ENCODE results near the gene ATP13A1. TPM values are rescaled to one million over a fixed set of nuclear protein-coding genes. Genes with fewer than 3 reads are reported as not detected.
"Not testable (repeated sequence)": the region's sequence is repeated elsewhere in the genome, so short reads cannot be mapped to it uniquely, and the experiment has no call there.

The ATP13A1 gene
- polyA plus RNA-seq, 3 donors, result 16.9 to 106 (median 21.9) TPM

DNA sequence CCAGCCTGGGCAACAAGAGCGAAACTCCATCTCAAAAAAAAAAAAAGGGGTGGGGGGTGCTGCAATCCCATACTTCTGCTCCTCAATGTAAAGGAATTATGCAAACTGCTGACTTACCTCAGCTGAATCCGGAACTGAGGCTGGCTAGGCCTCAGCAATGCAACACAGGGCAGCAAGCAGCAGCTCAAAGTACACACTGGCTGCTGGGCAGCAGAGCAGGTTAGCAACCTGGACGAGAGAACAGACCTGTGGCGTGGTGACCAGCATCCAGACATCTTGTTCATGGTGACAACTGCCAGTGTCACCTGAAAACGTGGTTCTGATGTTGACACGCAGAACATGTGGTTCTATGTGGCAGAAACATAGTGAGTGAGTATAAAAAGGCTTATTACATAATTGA is 41.4 kb upstream of the ATP13A1 start:
- Mint-ChIP-seq H3K4me1 (no peaks in the 10 kb centered on the region), H3K27ac (no peak overlapping the region), H3K27me3 (ENCODE audit: low read depth in 3 of 3) (no peaks in the 10 kb centered on the region), H3K9me3 (peaks cover 47 to 100% (median 96%) of the 10 kb centered on the region in 7 donors), H3K4me3 (no peak overlapping the region), H3K36me3 (peaks cover 1 to 19% of the 10 kb centered on the region in 2 donors)
- Histone ChIP-seq H3K36me3 (replicated peaks in 1 of 2; ENCODE audit: control insufficient read depth in 1 of 2, insufficient read depth in 2 of 2, low read length in 2 of 2) (peaks cover 0 to 16% of the 10 kb centered on the region in 2 donors), H3K9me3 (replicated peaks in 1 of 2; ENCODE audit: control insufficient read depth in 1 of 2, insufficient read depth in 1 of 2, low read length in 2 of 2) (peaks cover 92 to 100% of the 10 kb centered on the region in 2 donors), H3K79me2 (ENCODE audit: insufficient read depth, low read length) (no peaks in the 10 kb centered on the region), H3K4me2 (replicated peaks; ENCODE audit: extremely low read depth, low read length, poor library complexity, severe bottlenecking) (no peak overlapping the region), H3K9ac (ENCODE audit: insufficient read depth, low read length, poor library complexity, severe bottlenecking) (no peak overlapping the region), H3K27me3 (ENCODE audit: control insufficient read depth in 2 of 2, insufficient read depth in 2 of 2, low read length in 2 of 2) (no peaks in the 10 kb centered on the region), H2AFZ (ENCODE audit: insufficient read depth, low read depth, low read length, poor library complexity, severe bottlenecking) (no peak overlapping the region), H3K4me1 (ENCODE audit: control insufficient read depth in 1 of 2, insufficient read depth in 2 of 2, low read length in 2 of 2) (no peaks in the 10 kb centered on the region), H3K27ac (ENCODE audit: low read depth in 1 of 2, low read length in 2 of 2) (no peak overlapping the region), H3K4me3 (replicated peaks in 1 of 3; ENCODE audit: low read depth in 2 of 3, low read length in 3 of 3) (no peak overlapping the region), H4K20me1 (ENCODE audit: insufficient read depth, low read length) (no peaks in the 10 kb centered on the region)
- TF ChIP-seq, protein P1, sequence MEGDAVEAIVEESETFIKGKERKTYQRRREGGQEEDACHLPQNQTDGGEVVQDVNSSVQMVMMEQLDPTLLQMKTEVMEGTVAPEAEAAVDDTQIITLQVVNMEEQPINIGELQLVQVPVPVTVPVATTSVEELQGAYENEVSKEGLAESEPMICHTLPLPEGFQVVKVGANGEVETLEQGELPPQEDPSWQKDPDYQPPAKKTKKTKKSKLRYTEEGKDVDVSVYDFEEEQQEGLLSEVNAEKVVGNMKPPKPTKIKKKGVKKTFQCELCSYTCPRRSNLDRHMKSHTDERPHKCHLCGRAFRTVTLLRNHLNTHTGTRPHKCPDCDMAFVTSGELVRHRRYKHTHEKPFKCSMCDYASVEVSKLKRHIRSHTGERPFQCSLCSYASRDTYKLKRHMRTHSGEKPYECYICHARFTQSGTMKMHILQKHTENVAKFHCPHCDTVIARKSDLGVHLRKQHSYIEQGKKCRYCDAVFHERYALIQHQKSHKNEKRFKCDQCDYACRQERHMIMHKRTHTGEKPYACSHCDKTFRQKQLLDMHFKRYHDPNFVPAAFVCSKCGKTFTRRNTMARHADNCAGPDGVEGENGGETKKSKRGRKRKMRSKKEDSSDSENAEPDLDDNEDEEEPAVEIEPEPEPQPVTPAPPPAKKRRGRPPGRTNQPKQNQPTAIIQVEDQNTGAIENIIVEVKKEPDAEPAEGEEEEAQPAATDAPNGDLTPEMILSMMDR (IDR thresholded peaks at IDR 0.05), result no peak
- WGBS (ENCODE audit: insufficient coverage), result 95% methylated on average over 5 of the region's 6 CpGs
- no peak for DNase-seq
- intact Hi-C loops (cut with micrococcal nuclease), result no loop called here

DNA sequence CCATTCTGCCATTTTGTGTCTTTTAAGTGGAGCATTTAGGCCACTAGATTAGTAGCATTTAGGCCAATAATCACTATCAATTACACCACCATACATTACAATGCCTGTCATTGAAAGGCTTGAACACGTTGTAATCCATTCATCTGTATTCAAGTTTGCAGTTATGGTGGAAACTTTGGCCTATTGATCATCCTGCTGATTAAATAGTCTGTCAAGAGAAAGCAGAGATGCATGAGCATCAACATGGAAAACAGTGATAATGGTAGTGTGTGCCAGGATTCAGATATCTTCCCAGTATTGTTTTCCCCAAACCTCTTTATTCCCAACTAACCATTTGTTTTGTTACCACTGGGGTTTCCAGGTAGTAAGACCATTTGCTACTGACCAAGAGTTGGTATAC is 37.0 kb upstream of the ATP13A1 start:
- H3K4me2 ChIP-seq (replicated peaks; ENCODE audit: extremely low read depth, low read length, poor library complexity, severe bottlenecking); DNase-seq; H3K79me2 ChIP-seq (ENCODE audit: insufficient read depth, low read length); H3K9ac ChIP-seq (ENCODE audit: insufficient read depth, low read length, poor library complexity, severe bottlenecking); H3K4me1 Mint-ChIP-seq; H4K20me1 ChIP-seq (ENCODE audit: insufficient read depth, low read length); H2AFZ ChIP-seq (ENCODE audit: insufficient read depth, low read depth, low read length, poor library complexity, severe bottlenecking); H3K4me3 ChIP-seq (replicated peaks in 1 of 3; ENCODE audit: low read depth in 2 of 3, low read length in 3 of 3); H3K27ac ChIP-seq (ENCODE audit: low read depth in 1 of 2, low read length in 2 of 2); H3K36me3 ChIP-seq (replicated peaks in 1 of 2; ENCODE audit: control insufficient read depth in 1 of 2, insufficient read depth in 2 of 2, low read length in 2 of 2); H3K4me3 Mint-ChIP-seq; H3K4me1 ChIP-seq (ENCODE audit: control insufficient read depth in 1 of 2, insufficient read depth in 2 of 2, low read length in 2 of 2); H3K27ac Mint-ChIP-seq; H3K27me3 Mint-ChIP-seq (ENCODE audit: low read depth in 3 of 3); H3K27me3 ChIP-seq (ENCODE audit: control insufficient read depth in 2 of 2, insufficient read depth in 2 of 2, low read length in 2 of 2); intact Hi-C loops (cut with micrococcal nuclease): not testable (repeated sequence)
- peaks cover 0 to 15% of the 10 kb centered on the region in 2 donors for H3K36me3 Mint-ChIP-seq
- H3K9me3 ChIP-seq (replicated peaks in 1 of 2; ENCODE audit: control insufficient read depth in 1 of 2, insufficient read depth in 1 of 2, low read length in 2 of 2), result peaks cover 86 to 96% of the 10 kb centered on the region in 2 donors
- peaks cover 34 to 95% (median 90%) of the 10 kb centered on the region in 7 donors for H3K9me3 Mint-ChIP-seq
- no CpG with 5 or more reads among the region's 1 CpG for WGBS (ENCODE audit: insufficient coverage)

Data from CD14-positive monocyte (primary cell).